Uterus (tissue), 4 donors: ENCODE data around the gene SNX17. TPM values are rescaled to one million over a fixed set of nuclear protein-coding genes. Genes with fewer than 3 reads are reported as not detected.

Experiments
- DNase-seq, 2 donors: peaks; one replicate each; pipeline ENCODE4 v3.0.0-alpha.2; 2019 to 2020
- H3K27ac ChIP-seq, 2 donors: fragments of 200-600 bp; sonication (generic); 1 replicate in 1 of 2; 2 replicates in 1 of 2; pipeline ENCODE4 v1.5.1; 2016 to 2018
- H3K27me3 ChIP-seq, 2 donors: fragments of 200-600 bp; sonication (generic); one replicate each; pipeline ENCODE4 v1.5.1; 2018 to 2019; ENCODE audit warnings: control low read depth in 1 of 2
- H3K36me3 ChIP-seq, 2 donors: fragments of 200-600 bp; sonication (generic); one replicate each; pipeline ENCODE4 v1.5.1; 2019; ENCODE audit warnings: control low read depth in 1 of 2
- H3K4me1 ChIP-seq, 2 donors: fragments of 200-600 bp; sonication (generic); one replicate each; pipeline ENCODE4 v1.5.1; 2018 to 2019; ENCODE audit warnings: control low read depth in 1 of 2
- H3K4me3 ChIP-seq, 2 donors: fragments of 200-600 bp; sonication (generic); 1 replicate in 1 of 2; 2 replicates in 1 of 2; pipeline ENCODE4 v1.5.1; 2018 to 2019; ENCODE audit warnings: mild to moderate bottlenecking in 1 of 2
- H3K9me3 ChIP-seq, 2 donors: fragments of 200-600 bp; sonication (generic); one replicate each; pipeline ENCODE4 v1.5.1; 2019; ENCODE audit warnings: control low read depth in 1 of 2
- CTCF ChIP-seq, 4 experiments: fragments of 200-600 bp in 2 of 4; fragments of 450-650 bp in 2 of 4; sonication (generic) in 2 of 4; IDR thresholded peaks; one replicate each; pipeline ENCODE4 v1.5.1; 2016 to 2019; ENCODE audit warnings: antibody characterized with exemption in 4 of 4, mild to moderate bottlenecking in 2 of 4, moderate library complexity in 1 of 4
- POLR2A ChIP-seq, 2 donors: fragments of 450-650 bp; IDR thresholded peaks; one replicate each; pipeline ENCODE4 v1.6.1; 2016; ENCODE audit warnings: antibody characterized with exemption in 2 of 2, mild to moderate bottlenecking in 1 of 2, moderate library complexity in 1 of 2
- intact Hi-C: fragments of 100-400 bp; cut with DNase I; formaldehyde crosslinking; loops from one replicate; pipeline ENCODE4 v1.15.1; 2023; ENCODE audit warnings: low total_unique reads
- total RNA-seq, 4 donors: library from RNA; depleted of rRNA in 3 of 4; stranded (reverse); fragments of >200 nt in 3 of 4; gene quantifications; one replicate each; pipeline versions ENCODE4 v1.1.0 to v1.2.4, GENCODE V29; 2014 to 2023
- donor health status: DM: yes; HTN: yes; CAD: no.

The SNX17 gene
- total RNA-seq, 4 donors from 2014 or later: 89.4 to 91.5 (median 90.8) TPM

DNA sequence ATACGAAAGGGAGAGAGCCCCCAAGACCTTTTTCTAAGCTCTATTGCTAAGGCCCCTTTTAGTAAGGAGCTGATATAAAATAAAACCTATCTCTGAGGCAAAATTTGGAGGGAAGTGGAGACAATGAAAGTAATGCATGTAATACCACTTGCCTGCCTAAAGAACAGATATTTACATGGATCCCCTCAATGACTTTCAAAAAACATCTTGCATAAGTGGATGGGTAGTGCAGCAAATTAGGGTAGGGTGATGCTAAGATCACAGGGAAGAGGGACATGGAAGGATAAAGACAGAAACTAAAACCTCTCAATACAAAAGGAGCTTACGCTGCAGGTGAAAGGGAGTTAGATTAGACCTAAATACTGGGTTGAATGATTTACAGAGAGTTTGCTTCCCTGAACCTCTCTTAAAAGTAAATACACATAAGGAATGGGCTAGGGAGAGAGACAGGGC, 9.0 kb downstream of the SNX17 start:
- no peaks in the 10 kb centered on the region for H3K36me3 ChIP-seq
- H3K27ac ChIP-seq: peak overlapping the region in 1 of 2 donors; percentile 82
- H3K4me3 ChIP-seq: peak overlapping the region in 1 of 2 donors; percentile 71

DNA sequence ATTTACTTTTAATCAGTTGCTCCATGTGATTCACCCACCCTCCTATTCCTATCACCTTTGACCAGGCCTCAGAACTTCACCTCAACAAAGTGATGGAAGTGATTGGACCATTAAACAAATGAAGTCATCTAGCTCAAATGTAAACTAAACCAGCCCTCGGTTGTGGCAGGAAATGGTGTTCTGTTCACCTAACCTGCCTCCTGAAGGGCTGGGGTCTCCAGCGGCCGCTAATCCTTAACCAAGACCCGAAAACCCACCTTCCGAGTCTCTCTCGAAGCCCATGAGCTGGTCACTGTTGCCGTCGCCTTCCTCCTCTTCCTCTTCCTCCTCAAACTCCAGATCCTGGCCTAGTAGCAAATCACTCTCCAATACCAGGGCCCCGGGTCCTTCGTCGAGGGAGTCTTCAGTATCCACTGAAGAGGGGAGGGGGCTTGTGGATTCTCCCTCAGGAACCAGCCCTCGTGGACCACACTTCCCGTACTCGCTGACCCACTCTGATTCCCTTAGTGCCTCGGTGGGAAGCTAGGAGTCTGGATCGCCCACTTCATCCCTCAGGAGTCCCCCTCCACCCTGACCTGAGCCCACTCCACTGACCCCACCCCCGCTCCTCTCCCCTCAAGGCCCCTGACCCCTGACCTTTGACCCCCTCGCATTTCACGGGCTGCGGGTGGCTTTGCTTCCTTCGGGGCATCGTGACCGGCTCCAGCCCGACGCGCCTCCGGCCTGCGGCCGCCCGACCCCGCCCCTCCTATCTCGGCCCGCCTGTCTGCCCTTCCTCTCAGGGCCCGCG, 9.6 kb downstream of the SNX17 start:
- Histone ChIP-seq H3K36me3 (no peaks in the 10 kb centered on the region), H3K4me1 (no peaks in the 10 kb centered on the region), H3K4me3 (peak overlapping the region; percentile 55 to 71), H3K9me3 (no peaks in the 10 kb centered on the region), H3K27me3 (no peaks in the 10 kb centered on the region), H3K27ac (peak overlapping the region; percentile 82 to 90)
- DNase-seq: peak; percentile 70 to 75
- intact Hi-C loops: no loop called here
- TF ChIP-seq CTCF (IDR thresholded peaks at IDR 0.05) (no peak), POLR2A (IDR thresholded peaks at IDR 0.05) (no peak)

More for the DNA sequence above, 9.0 kb downstream of the SNX17 start:
- no peak for DNase-seq
- H3K9me3 ChIP-seq: no peaks in the 10 kb centered on the region
- TF ChIP-seq POLR2A (IDR thresholded peaks at IDR 0.05) (no peak), CTCF (IDR thresholded peaks at IDR 0.05) (no peak)
- H3K4me1 ChIP-seq: no peaks in the 10 kb centered on the region
- no peaks in the 10 kb centered on the region for H3K27me3 ChIP-seq
- intact Hi-C loops: no loop called here

DNA sequence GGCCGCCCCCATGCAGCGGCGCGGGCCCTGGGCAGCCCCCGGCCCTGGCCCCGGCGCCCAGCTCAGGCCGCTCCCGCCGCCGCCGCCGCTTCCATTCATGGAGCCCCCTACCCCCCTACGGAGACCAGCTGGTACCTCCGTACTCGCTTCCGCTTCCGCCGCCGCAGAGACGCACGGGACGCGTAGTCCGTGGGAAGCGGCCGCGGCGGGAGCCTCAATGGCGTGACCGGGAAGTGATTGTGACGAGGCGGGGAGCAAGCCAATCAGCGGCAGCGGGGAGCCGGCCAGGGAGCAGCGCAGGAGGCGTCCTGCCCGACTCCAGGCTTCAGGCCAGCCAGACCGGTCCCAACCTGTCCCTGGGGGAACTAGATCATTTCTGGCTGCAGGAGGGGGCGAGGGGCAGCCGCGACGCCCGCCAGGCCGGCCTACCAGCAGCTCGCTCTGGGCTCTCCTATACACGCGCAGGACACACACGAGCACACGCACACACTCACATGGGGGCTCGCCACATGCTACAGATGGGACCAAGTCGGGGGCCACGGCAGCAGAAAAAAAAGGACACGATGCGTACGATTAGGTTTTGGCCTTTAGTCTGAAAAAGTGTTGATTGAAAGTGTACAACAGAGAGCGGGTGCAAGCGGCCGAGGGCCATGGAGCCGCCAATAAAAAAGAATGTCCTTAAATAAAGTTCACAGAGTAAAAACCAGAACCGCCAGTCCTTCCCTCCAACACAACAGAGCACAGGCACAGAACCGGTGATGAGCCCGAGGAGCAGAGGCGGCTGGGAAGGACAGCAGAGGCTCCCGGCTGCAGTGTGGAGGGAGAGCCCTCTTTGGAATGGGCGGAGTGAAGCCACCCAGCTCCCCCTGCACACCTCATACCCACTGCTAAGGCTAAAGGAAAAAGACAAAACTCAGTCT, 10.5 kb downstream of the SNX17 start, which contains the start of gene ZNF513:
TSS of gene ZNF513 (minus strand) at position 109 of the 920 bp plus-strand sequence. CDS start 208 bp downstream, outside the sequence.
- TF ChIP-seq POLR2A (IDR thresholded peaks at IDR 0.05) (peak; percentile 22 to 61), CTCF (IDR thresholded peaks at IDR 0.05) (peak in 1 of 4 experiments; percentile 8)
- Histone ChIP-seq H3K4me1 (no peaks in the 10 kb centered on the region), H3K36me3 (no peaks in the 10 kb centered on the region), H3K9me3 (no peaks in the 10 kb centered on the region), H3K27ac (peak within 1 kb of the TSS; percentile 82 to 90), H3K4me3 (peak within 1 kb of the TSS; percentile 55 to 71), H3K27me3 (no peaks in the 10 kb centered on the region)
- peak; percentile 94 to 96 for DNase-seq
- intact Hi-C loops: no loop called here

DNA sequence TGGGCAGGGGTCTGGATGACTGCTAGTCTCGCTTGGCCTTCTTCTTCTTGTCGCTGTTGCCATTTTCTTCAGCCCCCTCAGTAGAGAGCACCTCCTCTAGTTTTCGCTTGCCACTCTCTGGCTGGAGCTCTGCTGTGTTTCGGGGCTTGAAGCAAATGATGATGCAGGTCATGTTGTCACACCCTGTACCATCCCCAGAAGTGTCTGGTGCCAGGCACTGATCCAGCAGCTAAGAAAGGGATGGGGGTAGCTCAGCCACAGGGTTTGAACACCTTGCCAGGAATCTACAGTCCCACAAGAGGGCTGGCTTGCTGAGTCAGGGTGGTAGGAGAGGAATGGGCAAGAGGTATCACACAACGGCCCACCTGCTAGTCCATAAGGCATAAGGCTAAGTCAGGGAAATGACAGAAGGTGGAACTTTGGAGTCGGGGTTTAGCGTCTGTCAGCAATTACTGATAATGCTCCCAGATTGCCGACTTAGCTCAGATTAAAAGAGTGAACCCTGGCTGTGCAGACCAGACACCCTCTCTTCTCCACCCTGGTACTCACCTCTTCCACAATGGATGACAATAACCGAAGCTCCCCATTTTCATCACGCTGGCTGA, 11.3 kb downstream of the SNX17 start:
- no peak for DNase-seq
- H3K27ac ChIP-seq: peak overlapping the region in 1 of 2 donors; percentile 82
- no peaks in the 10 kb centered on the region for H3K27me3 ChIP-seq
- no peaks in the 10 kb centered on the region for H3K36me3 ChIP-seq
- no peaks in the 10 kb centered on the region for H3K4me1 ChIP-seq
- TF ChIP-seq CTCF (IDR thresholded peaks at IDR 0.05) (no peak), POLR2A (IDR thresholded peaks at IDR 0.05) (no peak)
- no peaks in the 10 kb centered on the region for H3K9me3 ChIP-seq
- intact Hi-C loops: no loop called here
- H3K4me3 ChIP-seq: no peak overlapping the region
